ENCODE data around the gene RAB28.
"Not testable (repeated sequence)": the region's sequence is repeated elsewhere in the genome, so short reads cannot be mapped to it uniquely, and the experiment has no call there.

Gene RAB28

GRCh38 chr4:13452927-13453579, 31.1 kb downstream of the RAB28 start:
- DNase-seq (ENCODE audit: low spot score) (no peak), FAIRE-seq (no peak)

GRCh38 chr4:13449590-13449989, 34.5 kb downstream of the RAB28 start:
- no peak for FAIRE-seq
- DNase-seq (ENCODE audit: low spot score), result no peak

- FAIRE-seq (no peak), DNase-seq (ENCODE audit: low spot score) (no peak)
These were observed 38.0 kb downstream of the RAB28 start for GRCh38 chr4:13445841-13446790.

- FAIRE-seq (no peak), DNase-seq (ENCODE audit: low spot score) (no peak)
These were observed 42.6 kb downstream of the RAB28 start for GRCh38 chr4:13441506-13441905.

GRCh38 chr4:13436962-13437361, 47.2 kb downstream of the RAB28 start:
- no peak for FAIRE-seq

GRCh38 chr4:13432453-13432852, 51.7 kb downstream of the RAB28 start:
- DNase-seq (ENCODE audit: low spot score), result no peak
- no peak for FAIRE-seq

More at GRCh38 chr4:13436962-13437361, 47.2 kb downstream of the RAB28 start:
- no peak for DNase-seq (ENCODE audit: low spot score)

- no peak for FAIRE-seq
- DNase-seq (ENCODE audit: low spot score), result no peak
These were observed 53.1 kb downstream of the RAB28 start for GRCh38 chr4:13430834-13431568.

- no peak for FAIRE-seq
- DNase-seq (ENCODE audit: low spot score), result no peak
These were observed 56.4 kb downstream of the RAB28 start for GRCh38 chr4:13427599-13428325.

GRCh38 chr4:13415068-13415785, 68.9 kb downstream of the RAB28 start:
- no peak for FAIRE-seq
- DNase-seq (ENCODE audit: low spot score), result no peak

- DNase-seq (ENCODE audit: low spot score) (no peak), FAIRE-seq (no peak)
These were observed 70.3 kb downstream of the RAB28 start for GRCh38 chr4:13413729-13414437.

- FAIRE-seq (no peak), DNase-seq (ENCODE audit: low spot score) (no peak)
These were observed 72.2 kb downstream of the RAB28 start for GRCh38 chr4:13411942-13412341.

GRCh38 chr4:13409324-13409723, 74.8 kb downstream of the RAB28 start:
- no peak for DNase-seq (ENCODE audit: low spot score)
- FAIRE-seq, result no peak

GRCh38 chr4:13406156-13406555, 78.0 kb downstream of the RAB28 start:
- FAIRE-seq; DNase-seq (ENCODE audit: low spot score): not testable (repeated sequence)

GRCh38 chr4:13403833-13404232, 80.3 kb downstream of the RAB28 start:
- DNase-seq (ENCODE audit: low spot score) (no peak), FAIRE-seq (no peak)

GRCh38 chr4:13403326-13403725, 80.8 kb downstream of the RAB28 start:
- no peak for FAIRE-seq
- no peak for DNase-seq (ENCODE audit: low spot score)

GRCh38 chr4:13399257-13399656, 84.9 kb downstream of the RAB28 start:
- no peak for FAIRE-seq
- DNase-seq (ENCODE audit: low spot score), result no peak

GRCh38 chr4:13396161-13396560, 88.0 kb downstream of the RAB28 start:
- DNase-seq (ENCODE audit: low spot score) (no peak), FAIRE-seq (no peak)

- DNase-seq (ENCODE audit: low spot score), result not testable (repeated sequence)
These were observed 94.2 kb downstream of the RAB28 start for GRCh38 chr4:13389901-13390300.

GRCh38 chr4:13386405-13387107, 97.6 kb downstream of the RAB28 start:
- DNase-seq (ENCODE audit: low spot score), result no peak
- FAIRE-seq, result no peak

More at GRCh38 chr4:13389901-13390300, 94.2 kb downstream of the RAB28 start:
- FAIRE-seq, result not testable (repeated sequence)
